ENCODE measurements around the gene CUX1.

Gene CUX1

DNA sequence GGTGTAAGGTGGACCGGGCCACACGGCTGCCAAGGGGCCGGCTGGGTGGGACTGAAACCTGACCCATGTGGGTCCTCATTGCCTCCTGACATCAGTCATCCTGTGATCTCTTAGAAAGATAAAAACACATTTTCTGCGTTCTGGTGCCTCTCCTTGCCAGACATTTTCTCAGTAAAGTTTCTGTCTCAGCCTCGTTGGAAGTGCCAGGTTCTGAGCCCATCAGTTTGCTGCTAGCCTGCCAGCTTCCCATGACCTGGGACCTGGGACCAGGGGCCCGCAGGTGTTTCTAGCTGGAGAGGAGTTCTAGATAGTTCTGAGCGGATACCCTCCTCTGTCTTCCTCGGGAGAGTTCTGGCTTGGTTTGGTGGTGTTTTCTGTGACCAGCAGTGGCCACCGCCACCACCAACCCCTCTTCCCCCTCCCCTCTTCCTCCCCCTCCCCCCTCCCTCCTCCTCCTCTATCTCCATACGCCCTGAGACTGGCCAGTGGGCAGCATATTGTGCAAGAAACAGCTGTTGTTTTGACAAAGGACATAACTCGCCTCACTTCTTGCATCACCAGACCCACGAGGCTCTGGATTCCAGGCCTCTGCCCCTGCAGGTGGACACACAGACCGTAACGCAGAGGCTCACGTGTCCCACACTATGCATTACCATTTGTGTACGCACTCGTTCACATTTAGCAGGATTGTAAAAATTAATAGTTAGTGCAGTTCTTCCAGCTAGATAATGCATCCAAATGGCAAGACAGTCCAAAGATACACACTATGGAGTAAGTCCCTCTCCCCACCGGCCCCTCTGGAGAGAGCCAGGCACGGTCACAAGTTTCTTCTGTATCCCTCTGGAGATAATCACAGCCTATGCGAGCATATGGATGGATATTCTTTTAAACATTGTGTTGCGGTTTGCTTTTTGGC, 94.6 kb downstream of the CUX1 start:
- Histone ChIP-seq H3K27me3 (ENCODE audit: control insufficient read depth, low read length) (no peaks in the 10 kb centered on the region), H3K9me2 (replicated peaks; ENCODE audit: control insufficient read depth, low read length) (no peaks in the 10 kb centered on the region), H3F3A (ENCODE audit: control insufficient read depth, insufficient read depth) (peaks cover 3% of the 10 kb centered on the region; the same call in 1 of the 2 replicates), H4K20me1 (ENCODE audit: control insufficient read depth, insufficient read depth, low read depth, low read length) (peaks cover 41% of the 10 kb centered on the region), H3K79me2 (ENCODE audit: control insufficient read depth, low read length) (peaks cover 99% of the 10 kb centered on the region), H3K36me3 (ENCODE audit: control insufficient read depth, low read length) (peaks cover 45% of the 10 kb centered on the region), H3K27ac (ENCODE audit: low read depth, low read length) (no peak overlapping the region), H3K4me3 (ENCODE audit: low read length) (no peak overlapping the region), H3K4me2 (ENCODE audit: low read length) (no peak overlapping the region), H3K4me1 (ENCODE audit: control insufficient read depth, low read length) (peaks cover 6% of the 10 kb centered on the region; the same call in 1 of the 2 replicates), H3K9me3 (ENCODE audit: control insufficient read depth, insufficient read depth, low read length) (no peaks in the 10 kb centered on the region)
- TF ChIP-seq EZH2phosphoT487 (IDR thresholded peaks at IDR 0.05; ENCODE audit: borderline replicate concordance, low read length) = no peak
- TF ChIP-seq, protein P1, sequence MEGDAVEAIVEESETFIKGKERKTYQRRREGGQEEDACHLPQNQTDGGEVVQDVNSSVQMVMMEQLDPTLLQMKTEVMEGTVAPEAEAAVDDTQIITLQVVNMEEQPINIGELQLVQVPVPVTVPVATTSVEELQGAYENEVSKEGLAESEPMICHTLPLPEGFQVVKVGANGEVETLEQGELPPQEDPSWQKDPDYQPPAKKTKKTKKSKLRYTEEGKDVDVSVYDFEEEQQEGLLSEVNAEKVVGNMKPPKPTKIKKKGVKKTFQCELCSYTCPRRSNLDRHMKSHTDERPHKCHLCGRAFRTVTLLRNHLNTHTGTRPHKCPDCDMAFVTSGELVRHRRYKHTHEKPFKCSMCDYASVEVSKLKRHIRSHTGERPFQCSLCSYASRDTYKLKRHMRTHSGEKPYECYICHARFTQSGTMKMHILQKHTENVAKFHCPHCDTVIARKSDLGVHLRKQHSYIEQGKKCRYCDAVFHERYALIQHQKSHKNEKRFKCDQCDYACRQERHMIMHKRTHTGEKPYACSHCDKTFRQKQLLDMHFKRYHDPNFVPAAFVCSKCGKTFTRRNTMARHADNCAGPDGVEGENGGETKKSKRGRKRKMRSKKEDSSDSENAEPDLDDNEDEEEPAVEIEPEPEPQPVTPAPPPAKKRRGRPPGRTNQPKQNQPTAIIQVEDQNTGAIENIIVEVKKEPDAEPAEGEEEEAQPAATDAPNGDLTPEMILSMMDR (IDR thresholded peaks at IDR 0.05; ENCODE audit: low read depth, low read length, poor library complexity, severe bottlenecking) = no peak

DNA sequence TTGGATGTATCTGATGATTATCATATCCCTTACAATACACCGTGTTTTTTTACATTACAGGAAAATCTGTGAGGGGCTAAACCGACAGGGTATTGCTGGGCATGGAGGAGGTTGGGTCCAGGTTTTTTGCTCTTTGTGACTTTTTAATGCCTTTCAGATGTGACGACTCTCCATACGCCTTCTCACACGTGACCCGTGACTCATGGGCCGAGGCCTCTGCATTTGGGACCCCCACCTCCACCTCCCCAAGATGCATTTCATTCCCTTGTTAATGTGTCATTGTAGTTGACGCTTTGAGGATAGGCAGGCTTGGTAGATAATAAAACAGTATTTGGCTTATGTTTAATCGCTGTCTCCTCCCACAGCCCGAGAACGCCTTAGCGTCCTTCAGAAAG, 95.3 kb downstream of the CUX1 start:
- peaks cover 3% of the 10 kb centered on the region; the same call in 1 of the 2 replicates for H3K4me1 ChIP-seq (ENCODE audit: control insufficient read depth, low read length)
- H3K4me2 ChIP-seq (ENCODE audit: low read length) = no peak overlapping the region
- no peak for TF ChIP-seq EZH2phosphoT487 (IDR thresholded peaks at IDR 0.05; ENCODE audit: borderline replicate concordance, low read length)
- TF ChIP-seq, protein P1 (IDR thresholded peaks at IDR 0.05; ENCODE audit: low read depth, low read length, poor library complexity, severe bottlenecking) = no peak
- H3K27ac ChIP-seq (ENCODE audit: low read depth, low read length) = no peak overlapping the region
- H3K27me3 ChIP-seq (ENCODE audit: control insufficient read depth, low read length) = no peaks in the 10 kb centered on the region
- H3K36me3 ChIP-seq (ENCODE audit: control insufficient read depth, low read length) = peaks cover 52% of the 10 kb centered on the region
- no peaks in the 10 kb centered on the region for H3K9me3 ChIP-seq (ENCODE audit: control insufficient read depth, insufficient read depth, low read length)
- peaks cover 3% of the 10 kb centered on the region; the same call in 1 of the 2 replicates for H3F3A ChIP-seq (ENCODE audit: control insufficient read depth, insufficient read depth)
- peaks cover 99% of the 10 kb centered on the region for H3K79me2 ChIP-seq (ENCODE audit: control insufficient read depth, low read length)
- peaks cover 41% of the 10 kb centered on the region for H4K20me1 ChIP-seq (ENCODE audit: control insufficient read depth, insufficient read depth, low read depth, low read length)
- no peak overlapping the region for H3K4me3 ChIP-seq (ENCODE audit: low read length)
- H3K9me2 ChIP-seq (replicated peaks; ENCODE audit: control insufficient read depth, low read length) = no peaks in the 10 kb centered on the region

DNA sequence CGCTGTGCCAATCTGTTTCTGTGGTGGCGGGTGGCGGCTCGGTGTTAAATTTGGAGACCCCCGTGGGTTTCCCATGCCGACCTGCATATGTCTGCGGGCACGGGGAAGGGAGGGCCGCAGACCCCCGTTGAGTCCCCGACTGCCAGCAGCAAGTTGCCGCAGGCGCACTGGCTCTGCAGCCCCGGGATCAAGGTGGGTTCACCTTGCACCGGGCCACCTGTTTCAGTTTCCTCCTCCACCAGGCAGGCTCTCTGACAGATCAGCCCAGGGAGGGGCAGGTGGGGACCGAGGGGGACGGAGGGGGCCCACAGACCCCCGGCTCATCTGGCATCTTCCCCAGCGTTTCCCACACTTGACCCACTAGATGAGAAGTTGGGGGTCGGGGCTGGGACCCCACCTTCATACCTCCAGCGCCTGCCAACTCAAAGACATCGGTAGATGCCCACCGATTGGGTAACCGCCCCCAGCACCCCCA, 95.9 kb downstream of the CUX1 start:
- TF ChIP-seq, protein P1 (IDR thresholded peaks at IDR 0.05; ENCODE audit: low read depth, low read length, poor library complexity, severe bottlenecking) = no peak
- TF ChIP-seq EZH2phosphoT487 (IDR thresholded peaks at IDR 0.05; ENCODE audit: borderline replicate concordance, low read length) = no peak
- peaks cover 43% of the 10 kb centered on the region for H4K20me1 ChIP-seq (ENCODE audit: control insufficient read depth, insufficient read depth, low read depth, low read length)
- H3K79me2 ChIP-seq (ENCODE audit: control insufficient read depth, low read length) = peaks cover 99% of the 10 kb centered on the region
- peaks cover 3% of the 10 kb centered on the region; the same call in 1 of the 2 replicates for H3K4me1 ChIP-seq (ENCODE audit: control insufficient read depth, low read length)
- H3K9me3 ChIP-seq (ENCODE audit: control insufficient read depth, insufficient read depth, low read length) = no peaks in the 10 kb centered on the region
- no peaks in the 10 kb centered on the region for H3K9me2 ChIP-seq (replicated peaks; ENCODE audit: control insufficient read depth, low read length)
- H3K27ac ChIP-seq (ENCODE audit: low read depth, low read length) = no peak overlapping the region
- H3F3A ChIP-seq (ENCODE audit: control insufficient read depth, insufficient read depth) = peaks cover 3% of the 10 kb centered on the region; the same call in 1 of the 2 replicates
- H3K4me3 ChIP-seq (ENCODE audit: low read length) = no peak overlapping the region
- H3K27me3 ChIP-seq (ENCODE audit: control insufficient read depth, low read length) = no peaks in the 10 kb centered on the region
- peaks cover 58% of the 10 kb centered on the region for H3K36me3 ChIP-seq (ENCODE audit: control insufficient read depth, low read length)
- H3K4me2 ChIP-seq (ENCODE audit: low read length) = no peak overlapping the region
